ENCODE measurements around the gene ACAP3.

The ACAP3 gene, protein sequence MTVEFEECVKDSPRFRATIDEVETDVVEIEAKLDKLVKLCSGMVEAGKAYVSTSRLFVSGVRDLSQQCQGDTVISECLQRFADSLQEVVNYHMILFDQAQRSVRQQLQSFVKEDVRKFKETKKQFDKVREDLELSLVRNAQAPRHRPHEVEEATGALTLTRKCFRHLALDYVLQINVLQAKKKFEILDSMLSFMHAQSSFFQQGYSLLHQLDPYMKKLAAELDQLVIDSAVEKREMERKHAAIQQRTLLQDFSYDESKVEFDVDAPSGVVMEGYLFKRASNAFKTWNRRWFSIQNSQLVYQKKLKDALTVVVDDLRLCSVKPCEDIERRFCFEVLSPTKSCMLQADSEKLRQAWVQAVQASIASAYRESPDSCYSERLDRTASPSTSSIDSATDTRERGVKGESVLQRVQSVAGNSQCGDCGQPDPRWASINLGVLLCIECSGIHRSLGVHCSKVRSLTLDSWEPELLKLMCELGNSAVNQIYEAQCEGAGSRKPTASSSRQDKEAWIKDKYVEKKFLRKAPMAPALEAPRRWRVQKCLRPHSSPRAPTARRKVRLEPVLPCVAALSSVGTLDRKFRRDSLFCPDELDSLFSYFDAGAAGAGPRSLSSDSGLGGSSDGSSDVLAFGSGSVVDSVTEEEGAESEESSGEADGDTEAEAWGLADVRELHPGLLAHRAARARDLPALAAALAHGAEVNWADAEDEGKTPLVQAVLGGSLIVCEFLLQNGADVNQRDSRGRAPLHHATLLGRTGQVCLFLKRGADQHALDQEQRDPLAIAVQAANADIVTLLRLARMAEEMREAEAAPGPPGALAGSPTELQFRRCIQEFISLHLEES

DNA sequence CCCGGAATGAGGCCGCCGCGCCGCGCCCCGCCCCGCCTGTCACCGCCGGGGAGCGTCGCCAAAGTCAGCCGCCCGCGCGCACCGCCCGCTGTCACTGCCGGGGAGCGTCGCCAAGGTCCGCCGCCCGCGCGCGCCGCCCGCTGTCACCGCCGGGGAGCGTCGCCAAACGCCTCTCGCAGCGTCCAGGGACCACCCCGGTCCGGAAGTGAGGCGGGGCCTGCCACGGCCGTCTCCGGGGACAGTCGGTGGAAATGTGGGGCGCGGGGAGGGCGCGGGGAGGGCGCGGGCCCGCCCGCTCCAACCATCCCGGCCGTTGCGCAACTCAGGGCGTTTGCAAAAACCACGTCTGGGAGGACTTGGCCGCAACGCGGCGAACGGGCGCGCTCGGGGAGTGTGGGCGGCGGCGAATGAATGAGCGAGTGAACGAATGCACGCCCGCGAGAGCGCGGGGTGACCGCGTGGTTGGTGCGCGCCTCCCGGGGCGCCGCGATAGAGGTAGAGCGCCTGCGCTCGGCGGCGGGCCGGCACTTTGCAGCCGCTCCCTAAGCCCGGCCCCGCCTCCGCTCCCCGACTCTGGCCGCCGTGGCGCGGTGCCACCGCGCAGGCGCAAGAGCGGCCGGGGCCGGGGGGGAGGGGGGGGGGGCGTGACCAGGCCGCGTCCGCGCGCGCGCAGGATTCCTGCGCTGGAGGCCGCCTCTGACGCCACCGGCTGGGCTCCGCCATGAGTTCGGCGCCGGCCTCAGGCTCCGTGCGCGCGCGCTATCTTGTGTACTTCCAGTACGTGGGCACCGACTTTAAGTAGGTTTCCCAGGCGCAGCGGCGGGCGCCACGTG, at the start of gene ACAP3, which contains the start of gene PUSL1:
ACAP3 (minus strand) TSS at position 8 of the 833 bp plus-strand sequence. CDS start 115 bp downstream, outside the sequence.
PUSL1 (plus strand) TSS at position 675 of the 833 bp plus-strand sequence; CDS start at position 722, 47 bp downstream.
- peak; percentile 89 to 91 for DNase-seq (ENCODE audit: low read depth in 1 of 2, low spot score in 1 of 2)
- no peak for TF ChIP-seq JUND (IDR thresholded peaks at IDR 0.05; ENCODE audit: low read depth)
- in situ Hi-C loops (cut with HindIII; ENCODE audit: low pct_unique_long_range_greater_than_20kb, low sequenced_read_pairs) = no loop called here

DNA sequence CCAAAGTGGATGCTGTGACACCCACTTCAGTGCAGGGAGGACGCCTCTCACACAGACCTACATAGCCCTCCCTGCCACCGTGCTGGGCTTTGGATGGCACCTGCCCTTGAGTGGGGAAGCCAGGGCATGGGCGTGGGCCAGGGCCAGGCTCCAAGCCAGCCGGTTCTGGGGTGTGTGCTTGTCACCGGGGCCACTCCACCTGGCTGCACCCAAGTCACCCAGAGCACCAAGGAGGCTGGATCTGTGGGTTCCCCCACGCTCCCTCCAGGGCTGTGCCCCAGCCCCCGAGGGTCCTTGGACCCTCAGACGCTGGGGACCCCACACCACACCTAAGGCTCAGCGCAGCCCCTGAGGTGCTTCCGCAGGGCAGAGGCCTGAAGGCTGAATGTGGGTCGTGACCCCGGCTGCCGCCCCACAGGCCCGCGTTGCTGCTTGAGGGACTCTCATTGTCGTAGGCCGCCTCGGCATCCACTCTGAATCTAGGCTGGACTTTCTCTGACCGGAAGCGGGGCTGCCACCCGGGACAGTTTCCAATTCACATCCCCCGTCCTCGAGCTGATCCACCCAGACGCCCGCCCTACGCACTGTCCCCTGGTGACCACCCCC, 49.2 kb upstream of the ACAP3 start:
- DNase-seq (ENCODE audit: low read depth in 1 of 2, low spot score in 1 of 2) = no peak

DNA sequence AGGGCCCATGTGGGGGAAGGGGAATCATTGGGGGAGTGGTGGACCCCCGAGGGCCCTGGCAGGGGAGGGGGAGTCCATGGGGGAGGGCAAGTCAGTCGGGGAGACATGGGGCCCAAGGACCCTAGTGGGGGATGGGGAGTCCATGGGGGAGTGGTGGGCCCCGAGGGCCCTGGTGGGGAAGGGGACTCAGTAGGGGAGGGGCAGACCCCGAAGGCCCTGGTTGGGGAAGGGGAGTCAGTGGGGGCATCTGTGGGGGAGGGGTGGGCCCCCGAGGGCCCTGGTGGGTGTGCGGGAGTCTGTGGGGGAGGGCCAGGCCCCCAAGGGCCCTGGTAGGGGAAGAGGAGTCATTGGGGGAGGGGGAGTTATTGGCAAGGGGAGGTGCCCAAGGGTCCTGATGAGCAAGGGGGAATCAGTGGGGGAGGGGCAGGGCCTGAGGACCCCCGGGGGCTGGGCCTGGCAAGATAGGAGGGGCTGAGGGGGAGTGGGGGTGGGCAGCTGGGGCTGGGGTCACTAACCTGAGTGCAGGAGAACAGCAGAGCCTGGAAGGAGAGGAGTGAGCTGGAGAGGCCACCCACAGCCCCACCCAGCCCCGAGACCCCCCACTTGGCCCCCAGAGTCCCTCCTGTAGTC, 48.6 kb upstream of the ACAP3 start:
- TF ChIP-seq JUND (IDR thresholded peaks at IDR 0.05; ENCODE audit: low read depth) = no peak
- DNase-seq (ENCODE audit: low read depth in 1 of 2, low spot score in 1 of 2) = no peak
- in situ Hi-C loops (cut with HindIII; ENCODE audit: low pct_unique_long_range_greater_than_20kb, low sequenced_read_pairs) = no loop called here

More for the DNA sequence above, 49.2 kb upstream of the ACAP3 start:
- in situ Hi-C loops (cut with HindIII; ENCODE audit: low pct_unique_long_range_greater_than_20kb, low sequenced_read_pairs) = no loop called here
- no peak for TF ChIP-seq JUND (IDR thresholded peaks at IDR 0.05; ENCODE audit: low read depth)

DNA sequence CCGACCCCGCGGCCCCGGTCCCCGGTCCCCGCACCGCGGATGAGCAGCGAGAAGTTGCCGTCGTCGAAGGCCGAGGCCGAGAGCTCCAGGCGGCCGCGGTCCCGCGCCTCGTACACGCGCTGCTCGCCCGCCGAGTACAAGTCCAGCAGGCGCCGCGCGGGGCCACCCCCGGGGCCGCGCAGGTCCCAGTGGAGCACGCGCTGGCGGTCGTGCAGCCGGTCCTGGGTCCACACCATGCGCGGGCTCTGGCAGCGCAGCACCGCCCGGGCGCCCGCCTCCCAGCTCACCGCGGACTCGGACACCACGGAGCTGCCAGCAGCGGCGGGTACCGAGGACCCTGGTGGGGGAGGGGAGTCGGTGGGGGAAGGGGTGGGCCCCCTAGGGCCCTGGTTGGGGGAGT, 47.7 kb upstream of the ACAP3 start:
- peak; percentile 50 to 60 for DNase-seq (ENCODE audit: low read depth in 1 of 2, low spot score in 1 of 2)
- TF ChIP-seq JUND (IDR thresholded peaks at IDR 0.05; ENCODE audit: low read depth) = no peak
- in situ Hi-C loops (cut with HindIII; ENCODE audit: low pct_unique_long_range_greater_than_20kb, low sequenced_read_pairs) = no loop called here

DNA sequence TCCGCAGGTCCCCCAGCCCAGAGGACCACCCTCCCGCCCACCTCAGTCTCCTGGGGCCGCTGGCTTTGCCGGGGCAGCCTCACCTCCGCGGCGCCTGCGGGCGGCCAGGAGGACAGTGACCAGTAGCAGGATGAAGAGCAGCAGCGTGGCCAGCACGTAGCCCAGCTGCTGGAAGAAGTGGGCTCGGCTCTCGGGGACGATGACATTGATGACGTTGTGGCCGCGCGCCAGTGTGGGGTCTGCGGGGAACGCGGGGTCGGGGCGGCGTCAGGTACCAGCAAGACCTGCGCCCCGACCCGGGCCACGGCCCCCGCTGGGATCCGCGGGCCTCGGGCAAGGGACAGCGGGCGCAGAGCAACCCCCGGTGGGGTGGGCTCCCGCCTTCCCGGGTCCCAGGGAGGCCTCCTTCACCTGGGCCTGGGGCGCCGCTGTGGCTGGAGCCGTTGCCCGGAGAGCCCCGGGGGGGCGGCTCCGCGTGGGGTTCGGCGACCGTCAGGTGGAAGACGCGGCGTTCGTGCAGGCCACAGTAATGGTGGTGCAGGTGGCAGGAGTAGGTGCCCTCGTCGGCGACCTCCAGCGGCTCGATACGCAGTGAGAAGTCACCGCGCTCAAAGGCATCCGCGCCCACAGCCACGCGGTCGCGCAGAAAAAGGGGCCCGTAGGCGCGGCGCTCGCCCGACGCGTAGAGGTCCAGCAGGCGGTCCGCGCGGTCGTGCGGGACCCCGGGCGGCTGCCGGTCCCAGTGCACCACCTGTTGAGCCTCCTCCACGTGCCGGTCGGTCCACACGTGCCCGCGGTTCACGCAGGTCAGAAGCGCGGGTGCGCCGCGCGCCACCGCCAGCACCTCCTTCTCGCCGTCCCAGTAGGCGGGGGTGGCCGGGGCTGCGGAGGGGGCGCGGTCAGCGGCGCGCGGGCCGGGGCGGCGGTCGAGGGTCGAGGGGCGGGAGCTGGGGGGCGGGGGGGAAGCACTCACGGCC, 46.8 kb upstream of the ACAP3 start:
- no peak for DNase-seq (ENCODE audit: low read depth in 1 of 2, low spot score in 1 of 2)
- in situ Hi-C loops (cut with HindIII; ENCODE audit: low pct_unique_long_range_greater_than_20kb, low sequenced_read_pairs) = no loop called here
- no peak for TF ChIP-seq JUND (IDR thresholded peaks at IDR 0.05; ENCODE audit: low read depth)

DNA sequence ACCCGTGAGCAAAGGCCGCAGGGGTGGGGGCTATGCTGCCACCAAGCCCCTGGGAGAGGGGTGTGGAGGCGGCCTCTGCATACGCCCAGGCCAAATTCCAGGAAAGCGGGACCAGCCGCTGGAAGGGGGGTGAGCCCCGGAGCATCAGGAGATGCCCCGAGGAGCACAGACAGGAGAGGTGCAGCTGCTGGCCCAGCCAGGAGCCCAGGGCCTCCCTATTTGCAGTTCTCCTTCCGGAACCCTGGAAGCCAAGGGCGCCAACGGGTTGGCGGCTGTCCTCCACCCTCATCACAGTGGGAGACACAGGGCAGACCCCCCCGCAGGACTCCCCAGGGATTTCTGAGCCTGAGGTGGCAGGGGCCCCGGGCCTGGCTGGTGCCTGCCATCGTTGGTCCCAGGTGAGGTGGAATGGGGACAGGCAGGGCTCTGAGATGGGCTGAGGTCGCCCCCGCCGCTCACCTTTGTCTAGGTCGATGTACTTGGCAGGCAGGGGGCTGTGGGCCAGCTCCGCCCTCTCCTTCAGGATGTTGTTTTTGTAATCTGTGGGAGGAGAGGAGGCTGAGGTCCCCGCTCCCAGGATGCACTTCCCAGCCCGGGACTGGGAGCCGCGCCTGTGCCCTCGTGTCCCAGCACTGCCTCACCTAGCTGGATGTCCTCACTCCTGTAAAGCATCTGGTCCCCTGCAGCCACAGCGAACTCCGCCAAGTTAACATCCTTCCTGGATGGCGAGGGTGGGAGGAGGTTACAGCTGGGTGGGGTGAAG, 45.8 kb upstream of the ACAP3 start:
- DNase-seq (ENCODE audit: low read depth in 1 of 2, low spot score in 1 of 2) = no peak
- in situ Hi-C loops (cut with HindIII; ENCODE audit: low pct_unique_long_range_greater_than_20kb, low sequenced_read_pairs) = no loop called here
- no peak for TF ChIP-seq JUND (IDR thresholded peaks at IDR 0.05; ENCODE audit: low read depth)

DNA sequence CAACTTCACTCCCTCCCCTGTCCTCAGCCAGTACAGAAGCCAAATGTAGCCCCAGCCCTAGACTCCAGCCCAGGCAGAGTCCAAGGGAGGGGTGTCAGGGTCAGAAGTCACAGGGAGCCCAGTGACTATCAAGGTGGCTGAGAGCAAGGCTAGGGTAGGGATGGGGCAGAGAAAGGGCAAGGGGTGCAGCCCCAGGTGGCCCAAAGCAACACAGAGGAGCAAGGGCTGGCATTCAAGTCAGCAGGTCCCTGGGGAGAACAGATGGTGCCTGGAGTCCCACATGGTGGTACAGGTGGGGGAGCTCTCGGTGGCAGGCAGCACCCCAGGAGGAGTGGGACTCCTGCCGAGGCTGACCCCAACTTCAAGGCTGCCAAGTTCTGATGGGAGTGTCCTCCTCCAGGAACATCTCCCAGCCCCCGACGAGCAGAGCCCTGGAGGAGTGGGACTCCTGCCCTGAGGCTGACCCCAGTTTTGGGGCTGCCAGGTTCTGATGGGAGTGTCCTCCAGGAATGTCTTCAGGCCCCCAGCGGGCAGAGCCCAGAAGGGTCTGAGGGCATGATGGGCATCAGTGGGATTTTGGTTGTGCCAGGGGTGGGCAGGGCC, 45.2 kb upstream of the ACAP3 start:
- no peak for DNase-seq (ENCODE audit: low read depth in 1 of 2, low spot score in 1 of 2)
- in situ Hi-C loops (cut with HindIII; ENCODE audit: low pct_unique_long_range_greater_than_20kb, low sequenced_read_pairs) = no loop called here
- no peak for TF ChIP-seq JUND (IDR thresholded peaks at IDR 0.05; ENCODE audit: low read depth)

DNA sequence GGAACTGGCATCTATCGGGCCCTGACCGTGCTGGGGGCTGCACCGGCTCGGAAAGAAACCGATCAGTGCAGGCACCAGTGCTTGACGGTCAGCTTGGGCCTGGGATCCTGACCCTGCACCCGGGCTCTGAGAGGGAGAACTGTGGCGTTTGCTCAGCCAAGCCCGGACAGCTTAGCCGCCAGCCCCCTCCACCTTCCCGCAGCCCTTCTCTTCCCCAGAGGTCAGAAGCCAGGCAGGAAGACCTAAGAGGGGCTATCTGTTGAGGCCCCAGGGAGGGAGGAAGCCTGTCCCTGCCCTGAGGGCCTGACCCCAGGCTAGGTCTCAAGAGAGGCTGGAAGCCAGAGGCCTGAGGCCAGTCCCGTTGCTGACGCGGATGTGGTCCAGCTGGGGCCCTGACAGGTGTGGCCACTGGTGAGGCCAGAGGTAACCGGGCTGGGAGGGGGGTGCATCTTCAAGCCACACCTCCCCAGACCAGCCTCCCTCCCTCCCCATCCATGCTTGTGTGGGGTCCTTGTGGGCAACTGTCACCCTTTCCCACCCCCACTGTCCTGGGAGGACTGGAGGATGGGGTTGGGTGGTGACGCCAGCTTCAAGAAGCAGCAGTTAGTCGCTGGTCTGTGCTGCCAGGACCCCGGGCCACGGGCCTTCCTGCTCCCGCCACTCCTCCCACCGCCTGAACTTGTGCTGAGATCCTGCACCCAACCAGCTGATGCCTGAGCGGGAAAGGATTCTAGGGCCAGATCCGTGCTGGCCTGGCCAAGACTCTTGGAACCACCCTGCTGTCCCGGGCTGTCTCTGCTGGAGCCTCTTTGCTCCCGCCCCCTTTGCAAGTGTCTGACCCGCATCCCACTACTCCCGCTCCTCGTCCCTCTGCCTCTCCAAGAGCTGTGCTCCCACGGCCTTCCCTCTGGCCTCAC, 44.0 kb upstream of the ACAP3 start:
- in situ Hi-C loops (cut with HindIII; ENCODE audit: low pct_unique_long_range_greater_than_20kb, low sequenced_read_pairs) = no loop called here
- DNase-seq (ENCODE audit: low read depth in 1 of 2, low spot score in 1 of 2) = peak in 1 of 2 experiments; percentile 45
- no peak for TF ChIP-seq JUND (IDR thresholded peaks at IDR 0.05; ENCODE audit: low read depth)

Data from T47D (cell line).